Endothelial cell of umbilical vein (primary cell): ENCODE results near the gene TMEM14A. TPM values are rescaled to one million over a fixed set of nuclear protein-coding genes. Genes with fewer than 3 reads are reported as not detected.

Source experiments
- BruUV-seq: library from RNA; stranded (reverse); fragments of 400-500 nt; replicated peaks from 2 replicates; lab custom pipeline; 2021; lab: Mats Ljungman, UMichigan
- CTCF ChIA-PET: fragments of 300-600, 350-600 bp; sonication (Branson Sonifier 250); formaldehyde crosslinking; loops from one replicate; lab custom pipeline; 2021; ENCODE audit warnings: antibody characterized with exemption, inconsistent platforms; lab: Charles Lee
- POLR2A ChIA-PET: fragments of 300-600, 350-600 bp; sonication (Branson Sonifier 250); formaldehyde crosslinking; loops from one replicate; lab custom pipeline; 2021; ENCODE audit warnings: antibody characterized with exemption, inconsistent platforms; lab: Charles Lee
- DNase-seq: peaks from one replicate; pipeline ENCODE4 v3.0.0-alpha.2; 2011; ENCODE audit warnings: low read depth, low spot score
- FAIRE-seq: peaks from 2 replicates; lab custom pipeline; 2011; peaks lifted over from hg19 to GRCh38; lab: Jason Lieb, UNC
- H2AFZ ChIP-seq: 2 replicates; pipeline ENCODE4 v1.6.0; 2012; ENCODE audit warnings: low read depth, low read length, control low read depth, inconsistent platforms
- H3K27ac ChIP-seq: 2 replicates; pipeline ENCODE4 v1.5.1; 2011; ENCODE audit warnings: low read depth, mild to moderate bottlenecking, control low read depth, low read length, moderate library complexity; ENCODE audit not compliant: insufficient read depth
- H3K27me3 ChIP-seq, 2 experiments: 2 replicates each; pipeline versions ENCODE4 v1.6.0 to v1.6.1; 2011; ENCODE audit warnings: low read length in 2 of 2, mixed read lengths in 1 of 2; ENCODE audit not compliant: control insufficient read depth in 2 of 2, insufficient read depth in 2 of 2
- H3K36me3 ChIP-seq, 2 experiments: 2 replicates in 1 of 2; 3 replicates in 1 of 2; pipeline ENCODE4 v1.5.1; 2011; ENCODE audit warnings: low read length in 2 of 2, mild to moderate bottlenecking in 1 of 2, moderate library complexity in 1 of 2; ENCODE audit not compliant: control insufficient read depth in 2 of 2, insufficient read depth in 2 of 2; ENCODE audit errors: extremely low read depth in 1 of 2
- H3K4me1 ChIP-seq: 3 replicates; pipeline ENCODE4 v1.5.1; 2011; ENCODE audit warnings: mild to moderate bottlenecking, low read length; ENCODE audit not compliant: control insufficient read depth, insufficient read depth; ENCODE audit errors: extremely low read depth
- H3K4me2 ChIP-seq: 2 replicates; pipeline ENCODE4 v1.6.1; 2011; ENCODE audit warnings: low read length, control low read depth, mixed read lengths; ENCODE audit not compliant: insufficient read depth
- H3K4me3 ChIP-seq, 3 experiments: fragments of 200-600 bp in 1 of 3; sonication (generic), shearing (Covaris generic) in 1 of 3; replicated peaks in 1 of 3; 2 replicates each; pipeline ENCODE4 v1.5.1; 2011 to 2016; ENCODE audit warnings: control low read depth in 3 of 3, low read length in 3 of 3, mild to moderate bottlenecking in 2 of 3, inconsistent platforms in 1 of 3, low read depth in 1 of 3, moderate library complexity in 1 of 3; ENCODE audit not compliant: insufficient read depth in 1 of 3
- H3K79me2 ChIP-seq: 2 replicates; pipeline ENCODE4 v1.6.0; 2012; ENCODE audit warnings: low read length, inconsistent platforms; ENCODE audit not compliant: control insufficient read depth, insufficient read depth
- H3K9ac ChIP-seq: replicated peaks from 2 replicates; pipeline ENCODE3; 2011; ENCODE audit warnings: low read length, control low read depth; ENCODE audit not compliant: insufficient read depth; ENCODE audit errors: extremely low read depth
- H3K9me1 ChIP-seq: replicated peaks from 3 replicates; pipeline ENCODE4 v1.6.0; 2011; ENCODE audit warnings: mild to moderate bottlenecking, low read length; ENCODE audit not compliant: control insufficient read depth, insufficient read depth; ENCODE audit errors: extremely low read depth
- H3K9me3 ChIP-seq: replicated peaks from 2 replicates; pipeline ENCODE4 v1.5.1; 2012; ENCODE audit warnings: low read length, inconsistent platforms; ENCODE audit not compliant: control insufficient read depth, insufficient read depth
- H4K20me1 ChIP-seq: replicated peaks from 2 replicates; pipeline ENCODE3; 2011; ENCODE audit warnings: mild to moderate bottlenecking, low read length; ENCODE audit not compliant: control insufficient read depth, insufficient read depth; ENCODE audit errors: extremely low read depth
- CTCF ChIP-seq, 2 donors: IDR thresholded peaks; 1 replicate in 1 of 2; 2 replicates in 1 of 2; pipeline ENCODE4 v1.5.1; 2011; ENCODE audit warnings: low read length in 2 of 2, mild to moderate bottlenecking in 2 of 2, moderate library complexity in 2 of 2, control low read depth in 1 of 2, inconsistent platforms in 1 of 2, low read depth in 1 of 2; ENCODE audit not compliant: insufficient read depth in 1 of 2; ENCODE audit errors: extremely low read depth in 1 of 2
- EZH2 ChIP-seq: IDR thresholded peaks from 2 replicates; pipeline ENCODE4 v1.6.1; 2012; ENCODE audit warnings: borderline replicate concordance, low read depth, mild to moderate bottlenecking, moderate library complexity, low read length, inconsistent platforms; ENCODE audit not compliant: severe bottlenecking
- FOS ChIP-seq: IDR thresholded peaks from 2 replicates; pipeline ENCODE4 v1.6.1; 2011; ENCODE audit warnings: mild to moderate bottlenecking, low read length, moderate library complexity, borderline replicate concordance; ENCODE audit not compliant: insufficient read depth
- GATA2 ChIP-seq: IDR thresholded peaks from 2 replicates; pipeline ENCODE4 v1.7.0; 2011; ENCODE audit warnings: low read depth, mild to moderate bottlenecking, moderate library complexity, mixed read lengths, low read length; ENCODE audit not compliant: insufficient read length, insufficient read depth
- JUN ChIP-seq: IDR thresholded peaks from 2 replicates; pipeline ENCODE4 v1.6.1; 2011; ENCODE audit warnings: borderline replicate concordance, low read depth; ENCODE audit not compliant: insufficient read length, insufficient read depth
- MAX ChIP-seq: IDR thresholded peaks from 2 replicates; pipeline ENCODE4 v1.6.1; 2011; ENCODE audit not compliant: insufficient read depth, insufficient read length
- MYC ChIP-seq: IDR thresholded peaks from one replicate; pipeline ENCODE4 v1.6.1; 2011; ENCODE audit warnings: mild to moderate bottlenecking, low read depth, low read length
- POLR2A ChIP-seq: IDR thresholded peaks from 2 replicates; pipeline ENCODE4 v1.6.1; 2012; ENCODE audit warnings: low read depth, mild to moderate bottlenecking, control low read depth, low read length
- POLR2AphosphoS5 ChIP-seq: IDR thresholded peaks from 2 replicates; pipeline ENCODE4 v1.6.1; 2012; ENCODE audit warnings: low read depth, mild to moderate bottlenecking, control low read depth, low read length, moderate library complexity; ENCODE audit not compliant: insufficient read depth
- dilution Hi-C: fragments of 300-500 bp; cut with MboI; formaldehyde crosslinking; loops from one replicate; pipeline ENCODE4 v1.15.0; 2019; ENCODE audit warnings: low sequenced_read_pairs; ENCODE audit not compliant: extremely low pct_ligation_motif_present
- intact Hi-C: fragments of 100-400 bp; cut with micrococcal nuclease; formaldehyde crosslinking; loops from one replicate; pipeline ENCODE4 v1.10.0; 2022
- polyA plus RNA-seq, 4 experiments: library from polyadenylated mRNA; depleted of rRNA in 3 of 4; stranded (reverse) in 3 of 4; unstranded in 1 of 4; fragments of >200 nt; gene quantifications; 2 replicates each; pipeline versions ENCODE4 v1.2.1 to v1.2.3, GENCODE V29; 2011 to 2012; ENCODE audit warnings: missing spikeins in 1 of 4
- total RNA-seq: library from RNA; stranded (reverse); gene quantifications from 2 replicates; pipeline ENCODE4 v1.2.3, GENCODE V29; 2021

The TMEM14A gene
- total and polyA plus RNA-seq, 2 donors (not counting 3 experiments of a cell fraction or from before 2014, with no cell fraction given), result 19.5 to 33.7 TPM

- H3K36me3 ChIP-seq, result no peaks in the 10 kb centered on the region
- no peaks in the 10 kb centered on the region for H3K9me3 ChIP-seq
- H3K9me1 ChIP-seq, result no peaks in the 10 kb centered on the region
- POLR2A ChIA-PET, result no interaction called here
- no peaks in the 10 kb centered on the region for H3K79me2 ChIP-seq
- no peak overlapping the region for H3K9ac ChIP-seq
- no peak overlapping the region for H3K4me2 ChIP-seq
- H4K20me1 ChIP-seq, result no peaks in the 10 kb centered on the region
- DNase-seq (no peak), FAIRE-seq (no peak)
- TF ChIP-seq MAX, result no peak
- TF ChIP-seq FOS, result no peak
- TF ChIP-seq MYC, result no peak
- TF ChIP-seq POLR2A, result no peak
- TF ChIP-seq CTCF (IDR thresholded peaks at IDR 0.05; ENCODE audit: extremely low read depth in 1 of 2, insufficient read depth in 1 of 2, low read depth in 1 of 2, low read length in 2 of 2), result no peak
- no peak for TF ChIP-seq POLR2AphosphoS5
- TF ChIP-seq GATA2, result no peak
- no peak for TF ChIP-seq EZH2
- no peak for TF ChIP-seq JUN
- no TSS peak for BruUV-seq
- H2AFZ ChIP-seq, result peak overlapping the region; percentile 54
- H3K27me3 ChIP-seq, result peaks cover 0 to 2% of the 10 kb centered on the region in 2 experiments
- no peak overlapping the region for H3K27ac ChIP-seq
- no peak overlapping the region for H3K4me3 ChIP-seq
- CTCF ChIA-PET, result interaction anchor here (1.6 kb wide), 1 partner anchor 12 kb away, joined by 5 read pairs; no protein-coding TSS in a partner anchor
- intact Hi-C loops (no loop called here), dilution Hi-C loops (no loop called here)
- H3K4me1 ChIP-seq, result peaks cover 4% of the 10 kb centered on the region
Observed at GRCh38 chr6:52640170-52640569, 30.7 kb upstream of the TMEM14A start.
